GM23338 (cell line): ENCODE data around the gene SYNPO2. TPM values are rescaled to one million over a fixed set of nuclear protein-coding genes. Genes with fewer than 3 reads are reported as not detected.

Experiments
- ATAC-seq: fragments of 200-7000 bp; cut with Tn5 transposase; 3 replicates; pipeline ENCODE4 v1.9.1; 2020
- DNase-seq: peaks from one replicate; pipeline ENCODE4 v3.0.0-alpha.2; 2015; ENCODE audit warnings: low spot score
- H2AFZ ChIP-seq: fragments of 200-600 bp; sonication (generic); 2 replicates; pipeline ENCODE4 v1.8.0; 2016; ENCODE audit warnings: antibody characterized with exemption, mild to moderate bottlenecking, moderate library complexity
- H3F3A ChIP-seq: fragments of 200-600 bp; sonication (generic); replicated peaks from 2 replicates; pipeline ENCODE4 v1.8.0; 2017; ENCODE audit warnings: antibody characterized with exemption, mixed run types, low read depth
- H3K27ac ChIP-seq: fragments of 200-600 bp; sonication (generic); 2 replicates; pipeline ENCODE4 v1.6.1; 2016; ENCODE audit warnings: low read depth
- H3K27me3 ChIP-seq: fragments of 200-600 bp; sonication (generic); 2 replicates; pipeline ENCODE4 v1.8.0; 2016; ENCODE audit warnings: mild to moderate bottlenecking, mixed run types, moderate library complexity; ENCODE audit not compliant: insufficient read depth
- H3K36me3 ChIP-seq: fragments of 200-600 bp; sonication (generic); 2 replicates; pipeline ENCODE4 v1.8.0; 2016; ENCODE audit warnings: mild to moderate bottlenecking; ENCODE audit not compliant: insufficient read depth
- H3K4me1 ChIP-seq: fragments of 200-600 bp; sonication (generic); 2 replicates; pipeline ENCODE4 v1.8.0; 2016; ENCODE audit warnings: mild to moderate bottlenecking, moderate library complexity; ENCODE audit not compliant: insufficient read depth
- H3K4me2 ChIP-seq: fragments of 200-600 bp; sonication (generic); 2 replicates; pipeline ENCODE4 v1.7.1; 2017; ENCODE audit warnings: mixed run types
- H3K4me3 ChIP-seq: fragments of 200-600 bp; sonication (generic); 2 replicates; pipeline ENCODE4 v1.6.1; 2016; ENCODE audit warnings: mixed run types
- H3K79me2 ChIP-seq: fragments of 200-600 bp; sonication (generic); replicated peaks from 2 replicates; pipeline ENCODE4 v1.8.0; 2017; ENCODE audit warnings: mild to moderate bottlenecking; ENCODE audit not compliant: insufficient read depth
- H3K9me2 ChIP-seq: fragments of 200-600 bp; sonication (generic); 2 replicates; pipeline ENCODE4 v1.8.0; 2017; ENCODE audit not compliant: insufficient read depth
- H4K20me1 ChIP-seq: fragments of 200-600 bp; sonication (generic); replicated peaks from 2 replicates; pipeline ENCODE4 v1.8.0; 2017; ENCODE audit warnings: mild to moderate bottlenecking; ENCODE audit not compliant: insufficient read depth
- H3K27ac Mint-ChIP-seq: 2 replicates; pipeline ENCODE4 v1.8.0; 2020; ENCODE audit warnings: inconsistent platforms, mild to moderate bottlenecking, moderate library complexity, mixed read lengths
- H3K27me3 Mint-ChIP-seq: 3 replicates; pipeline ENCODE4 v1.8.0; 2022; ENCODE audit warnings: low read depth, mild to moderate bottlenecking, moderate library complexity, mixed read lengths, inconsistent platforms; ENCODE audit not compliant: insufficient read depth, poor library complexity
- H3K36me3 Mint-ChIP-seq: 3 replicates; pipeline ENCODE4 v1.8.0; 2021; ENCODE audit warnings: low read depth, mild to moderate bottlenecking, inconsistent platforms, moderate library complexity, mixed read lengths
- H3K4me1 Mint-ChIP-seq: 3 replicates; pipeline ENCODE4 v1.8.0; 2020; ENCODE audit warnings: mild to moderate bottlenecking, inconsistent platforms, mixed read lengths
- H3K4me3 Mint-ChIP-seq: 3 replicates; pipeline ENCODE4 v1.8.0; 2021; ENCODE audit warnings: moderate library complexity, mild to moderate bottlenecking, inconsistent platforms, mixed read lengths
- H3K9me3 Mint-ChIP-seq: 3 replicates; pipeline ENCODE4 v1.8.0; 2020; ENCODE audit warnings: moderate library complexity, mild to moderate bottlenecking, inconsistent platforms, mixed read lengths
- CREB1 ChIP-seq: fragments of 250-450 bp; sonication (Bioruptor Pico); IDR thresholded peaks from 2 replicates; pipeline ENCODE4 v1.5.0; 2020; ENCODE audit warnings: low read depth, mild to moderate bottlenecking, moderate library complexity
- EZH2 ChIP-seq: fragments of 200-600 bp; sonication (generic); IDR thresholded peaks from one replicate; pipeline ENCODE4 v1.8.0; 2017; ENCODE audit warnings: antibody characterized with exemption, mild to moderate bottlenecking, low read depth; ENCODE audit not compliant: unreplicated experiment
- NANOG ChIP-seq: IDR thresholded peaks from 2 replicates; pipeline ENCODE4 v1.6.1; 2016; ENCODE audit warnings: antibody characterized with exemption, borderline replicate concordance
- POLR2AphosphoS5 ChIP-seq: IDR thresholded peaks from 2 replicates; pipeline ENCODE4 v1.6.1; 2016; ENCODE audit warnings: antibody characterized with exemption, low read depth
- ZNF114 ChIP-seq: fragments of 250-450 bp; sonication (Bioruptor Pico); IDR thresholded peaks from 2 replicates; pipeline ENCODE4 v1.5.0; 2020; ENCODE audit warnings: mild to moderate bottlenecking, moderate library complexity
- polyA plus RNA-seq: library from polyadenylated mRNA; unstranded; fragments of >200 nt; fragmentation: Nextera tagmentation; extraction: Ambion mirVana; gene quantifications from 2 replicates; pipeline ENCODE4 v1.2.1, GENCODE V29; 2016
- total RNA-seq: library from RNA; depleted of rRNA; stranded (reverse); fragments of >200 nt; shearing (Covaris generic); gene quantifications from 2 replicates; pipeline ENCODE4 v1.2.3, GENCODE V29; 2014
- TF ChIP-seq, protein P1 (sequence below): fragments of 250-450 bp; sonication (Bioruptor Pico); IDR thresholded peaks from 2 replicates; pipeline ENCODE4 v1.5.0; 2020; ENCODE audit warnings: mild to moderate bottlenecking, moderate library complexity
- TF ChIP-seq, protein P2 (sequence below): IDR thresholded peaks from one replicate; pipeline ENCODE4 v1.6.1; 2018; ENCODE audit warnings: antibody characterized with exemption; ENCODE audit not compliant: unreplicated experiment

Gene SYNPO2
- total and polyA plus RNA-seq, 2 experiments from 2014 or later, result 2.1 to 3.4 TPM

DNA sequence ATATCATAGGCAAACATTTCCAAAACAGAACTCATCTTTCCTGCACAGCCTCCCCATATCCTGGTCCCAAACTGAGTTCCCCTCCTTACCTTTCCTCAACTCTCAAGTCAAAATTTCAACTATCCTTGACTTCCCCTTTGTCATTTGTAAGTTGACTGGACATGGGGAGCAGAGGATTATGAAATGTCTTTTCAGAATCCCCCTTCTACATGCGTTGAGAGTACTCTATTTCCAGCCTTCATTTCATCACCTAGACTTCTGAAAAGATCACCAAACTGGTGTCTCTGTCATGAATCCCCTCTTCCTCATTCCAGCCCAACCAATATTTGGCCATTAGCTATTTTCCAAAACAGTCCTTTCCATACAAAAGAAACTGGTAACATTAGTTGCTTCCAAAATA, 95.2 kb downstream of the SYNPO2 start:
- no peak for DNase-seq
- Mint-ChIP-seq H3K36me3 (no peaks in the 10 kb centered on the region), H3K4me3 (no peak overlapping the region), H3K9me3 (no peaks in the 10 kb centered on the region), H3K4me1 (peaks cover 6% of the 10 kb centered on the region; the same call in 1 of the 3 replicates), H3K27me3 (no peaks in the 10 kb centered on the region), H3K27ac (no peak overlapping the region)
- Histone ChIP-seq H4K20me1 (no peaks in the 10 kb centered on the region), H3K27ac (no peak overlapping the region), H3K36me3 (no peaks in the 10 kb centered on the region), H3K79me2 (no peaks in the 10 kb centered on the region), H3K4me2 (no peak overlapping the region), H3K9me2 (no peaks in the 10 kb centered on the region), H3K4me1 (peaks cover 8% of the 10 kb centered on the region; the same call in 1 of the 2 replicates), H3F3A (no peaks in the 10 kb centered on the region; the same call in 1 of the 2 replicates), H3K27me3 (no peaks in the 10 kb centered on the region), H3K4me3 (no peak overlapping the region), H2AFZ (no peak overlapping the region)
- TF ChIP-seq CREB1 (CRISPR knock-in tag), result no peak
- TF ChIP-seq, protein P1, sequence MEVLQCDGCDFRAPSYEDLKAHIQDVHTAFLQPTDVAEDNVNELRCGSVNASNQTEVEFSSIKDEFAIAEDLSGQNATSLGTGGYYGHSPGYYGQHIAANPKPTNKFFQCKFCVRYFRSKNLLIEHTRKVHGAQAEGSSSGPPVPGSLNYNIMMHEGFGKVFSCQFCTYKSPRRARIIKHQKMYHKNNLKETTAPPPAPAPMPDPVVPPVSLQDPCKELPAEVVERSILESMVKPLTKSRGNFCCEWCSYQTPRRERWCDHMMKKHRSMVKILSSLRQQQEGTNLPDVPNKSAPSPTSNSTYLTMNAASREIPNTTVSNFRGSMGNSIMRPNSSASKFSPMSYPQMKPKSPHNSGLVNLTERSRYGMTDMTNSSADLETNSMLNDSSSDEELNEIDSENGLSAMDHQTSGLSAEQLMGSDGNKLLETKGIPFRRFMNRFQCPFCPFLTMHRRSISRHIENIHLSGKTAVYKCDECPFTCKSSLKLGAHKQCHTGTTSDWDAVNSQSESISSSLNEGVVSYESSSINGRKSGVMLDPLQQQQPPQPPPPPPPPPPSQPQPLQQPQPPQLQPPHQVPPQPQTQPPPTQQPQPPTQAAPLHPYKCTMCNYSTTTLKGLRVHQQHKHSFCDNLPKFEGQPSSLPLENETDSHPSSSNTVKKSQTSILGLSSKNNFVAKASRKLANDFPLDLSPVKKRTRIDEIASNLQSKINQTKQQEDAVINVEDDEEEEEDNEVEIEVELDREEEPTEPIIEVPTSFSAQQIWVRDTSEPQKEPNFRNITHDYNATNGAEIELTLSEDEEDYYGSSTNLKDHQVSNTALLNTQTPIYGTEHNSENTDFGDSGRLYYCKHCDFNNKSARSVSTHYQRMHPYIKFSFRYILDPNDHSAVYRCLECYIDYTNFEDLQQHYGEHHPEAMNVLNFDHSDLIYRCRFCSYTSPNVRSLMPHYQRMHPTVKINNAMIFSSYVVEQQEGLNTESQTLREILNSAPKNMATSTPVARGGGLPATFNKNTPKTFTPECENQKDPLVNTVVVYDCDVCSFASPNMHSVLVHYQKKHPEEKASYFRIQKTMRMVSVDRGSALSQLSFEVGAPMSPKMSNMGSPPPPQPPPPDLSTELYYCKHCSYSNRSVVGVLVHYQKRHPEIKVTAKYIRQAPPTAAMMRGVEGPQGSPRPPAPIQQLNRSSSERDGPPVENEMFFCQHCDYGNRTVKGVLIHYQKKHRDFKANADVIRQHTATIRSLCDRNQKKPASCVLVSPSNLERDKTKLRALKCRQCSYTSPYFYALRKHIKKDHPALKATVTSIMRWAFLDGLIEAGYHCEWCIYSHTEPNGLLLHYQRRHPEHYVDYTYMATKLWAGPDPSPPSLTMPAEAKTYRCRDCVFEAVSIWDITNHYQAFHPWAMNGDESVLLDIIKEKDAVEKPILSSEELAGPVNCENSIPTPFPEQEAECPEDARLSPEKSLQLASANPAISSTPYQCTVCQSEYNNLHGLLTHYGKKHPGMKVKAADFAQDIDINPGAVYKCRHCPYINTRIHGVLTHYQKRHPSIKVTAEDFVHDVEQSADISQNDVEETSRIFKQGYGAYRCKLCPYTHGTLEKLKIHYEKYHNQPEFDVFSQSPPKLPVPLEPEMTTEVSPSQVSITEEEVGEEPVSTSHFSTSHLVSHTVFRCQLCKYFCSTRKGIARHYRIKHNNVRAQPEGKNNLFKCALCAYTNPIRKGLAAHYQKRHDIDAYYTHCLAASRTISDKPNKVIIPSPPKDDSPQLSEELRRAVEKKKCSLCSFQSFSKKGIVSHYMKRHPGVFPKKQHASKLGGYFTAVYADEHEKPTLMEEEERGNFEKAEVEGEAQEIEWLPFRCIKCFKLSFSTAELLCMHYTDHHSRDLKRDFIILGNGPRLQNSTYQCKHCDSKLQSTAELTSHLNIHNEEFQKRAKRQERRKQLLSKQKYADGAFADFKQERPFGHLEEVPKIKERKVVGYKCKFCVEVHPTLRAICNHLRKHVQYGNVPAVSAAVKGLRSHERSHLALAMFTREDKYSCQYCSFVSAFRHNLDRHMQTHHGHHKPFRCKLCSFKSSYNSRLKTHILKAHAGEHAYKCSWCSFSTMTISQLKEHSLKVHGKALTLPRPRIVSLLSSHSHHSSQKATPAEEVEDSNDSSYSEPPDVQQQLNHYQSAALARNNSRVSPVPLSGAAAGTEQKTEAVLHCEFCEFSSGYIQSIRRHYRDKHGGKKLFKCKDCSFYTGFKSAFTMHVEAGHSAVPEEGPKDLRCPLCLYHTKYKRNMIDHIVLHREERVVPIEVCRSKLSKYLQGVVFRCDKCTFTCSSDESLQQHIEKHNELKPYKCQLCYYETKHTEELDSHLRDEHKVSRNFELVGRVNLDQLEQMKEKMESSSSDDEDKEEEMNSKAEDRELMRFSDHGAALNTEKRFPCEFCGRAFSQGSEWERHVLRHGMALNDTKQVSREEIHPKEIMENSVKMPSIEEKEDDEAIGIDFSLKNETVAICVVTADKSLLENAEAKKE, result no peak
- TF ChIP-seq ZNF114 (CRISPR knock-in tag), result no peak
- no peak for TF ChIP-seq POLR2AphosphoS5
- TF ChIP-seq NANOG, result no peak
- no peak for TF ChIP-seq EZH2
- TF ChIP-seq, protein P2, sequence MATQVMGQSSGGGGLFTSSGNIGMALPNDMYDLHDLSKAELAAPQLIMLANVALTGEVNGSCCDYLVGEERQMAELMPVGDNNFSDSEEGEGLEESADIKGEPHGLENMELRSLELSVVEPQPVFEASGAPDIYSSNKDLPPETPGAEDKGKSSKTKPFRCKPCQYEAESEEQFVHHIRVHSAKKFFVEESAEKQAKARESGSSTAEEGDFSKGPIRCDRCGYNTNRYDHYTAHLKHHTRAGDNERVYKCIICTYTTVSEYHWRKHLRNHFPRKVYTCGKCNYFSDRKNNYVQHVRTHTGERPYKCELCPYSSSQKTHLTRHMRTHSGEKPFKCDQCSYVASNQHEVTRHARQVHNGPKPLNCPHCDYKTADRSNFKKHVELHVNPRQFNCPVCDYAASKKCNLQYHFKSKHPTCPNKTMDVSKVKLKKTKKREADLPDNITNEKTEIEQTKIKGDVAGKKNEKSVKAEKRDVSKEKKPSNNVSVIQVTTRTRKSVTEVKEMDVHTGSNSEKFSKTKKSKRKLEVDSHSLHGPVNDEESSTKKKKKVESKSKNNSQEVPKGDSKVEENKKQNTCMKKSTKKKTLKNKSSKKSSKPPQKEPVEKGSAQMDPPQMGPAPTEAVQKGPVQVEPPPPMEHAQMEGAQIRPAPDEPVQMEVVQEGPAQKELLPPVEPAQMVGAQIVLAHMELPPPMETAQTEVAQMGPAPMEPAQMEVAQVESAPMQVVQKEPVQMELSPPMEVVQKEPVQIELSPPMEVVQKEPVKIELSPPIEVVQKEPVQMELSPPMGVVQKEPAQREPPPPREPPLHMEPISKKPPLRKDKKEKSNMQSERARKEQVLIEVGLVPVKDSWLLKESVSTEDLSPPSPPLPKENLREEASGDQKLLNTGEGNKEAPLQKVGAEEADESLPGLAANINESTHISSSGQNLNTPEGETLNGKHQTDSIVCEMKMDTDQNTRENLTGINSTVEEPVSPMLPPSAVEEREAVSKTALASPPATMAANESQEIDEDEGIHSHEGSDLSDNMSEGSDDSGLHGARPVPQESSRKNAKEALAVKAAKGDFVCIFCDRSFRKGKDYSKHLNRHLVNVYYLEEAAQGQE, result no peak
- no peak for ATAC-seq
